ENCODE measurements around the gene UCN3.

Gene UCN3

GRCh38 chr10:5385224-5385623 lies 20.5 kb downstream of the UCN3 start:
- no peak for TF ChIP-seq CTCF (IDR thresholded peaks at IDR 0.05)

GRCh38 chr10:5387169-5387568 lies 22.4 kb downstream of the UCN3 start:
- no peak for TF ChIP-seq CTCF (IDR thresholded peaks at IDR 0.05)

GRCh38 chr10:5390607-5391205 lies 25.9 kb downstream of the UCN3 start:
- no peak for TF ChIP-seq CTCF (IDR thresholded peaks at IDR 0.05)

GRCh38 chr10:5391790-5392189 lies 27.0 kb downstream of the UCN3 start:
- no peak for TF ChIP-seq CTCF (IDR thresholded peaks at IDR 0.05)

- no peak for TF ChIP-seq CTCF (IDR thresholded peaks at IDR 0.05)
Measured at GRCh38 chr10:5393529-5393928, 28.8 kb downstream of the UCN3 start.

GRCh38 chr10:5395168-5395567 lies 30.4 kb downstream of the UCN3 start:
- TF ChIP-seq CTCF (IDR thresholded peaks at IDR 0.05): no peak

GRCh38 chr10:5396556-5397300 lies 32.0 kb downstream of the UCN3 start:
- TF ChIP-seq CTCF (IDR thresholded peaks at IDR 0.05): no peak
